ENCODE measurements around the gene SOS1. TPM values are rescaled to one million over a fixed set of nuclear protein-coding genes. Genes with fewer than 3 reads are reported as not detected.

The SOS1 gene
- total RNA-seq, 2 donors from 2014 or later = 13.7 to 67.6 TPM

DNA sequence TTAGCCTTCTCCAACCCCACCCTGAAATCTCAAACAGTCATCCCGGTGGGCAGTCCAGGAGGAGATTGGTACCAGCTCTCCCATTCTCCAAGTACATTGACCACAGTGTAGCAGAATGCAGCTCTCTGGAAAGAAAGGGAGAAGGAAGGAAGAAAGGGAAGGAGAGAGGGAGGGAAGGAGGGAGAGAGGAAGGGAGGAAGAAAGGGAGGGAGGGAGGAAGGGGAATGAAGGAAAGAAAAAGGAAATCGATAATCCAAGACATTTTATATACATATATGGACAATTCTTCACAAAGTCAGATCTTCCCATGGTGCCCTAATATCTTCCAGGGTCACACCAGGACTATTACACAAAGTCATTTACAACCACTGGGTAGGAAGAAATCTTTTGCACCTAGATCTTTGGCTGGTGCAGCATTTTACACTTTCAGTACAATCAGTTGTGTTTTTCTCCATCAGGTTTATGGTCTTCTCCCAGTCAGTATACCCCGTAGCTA, 172.4 kb downstream of the SOS1 start:
- ATAC-seq (no peak), DNase-seq (no peak)
- intact Hi-C loops (cut with DNase I) = loop anchor here (10.0 kb wide), 1 partner anchor 384 kb away; no protein-coding TSS in a partner anchor
- Histone ChIP-seq H3K4me3 (no peak overlapping the region), H3K9me3 (no peaks in the 10 kb centered on the region), H3K36me3 (replicated peaks in 1 of 2; ENCODE audit: insufficient read depth in 1 of 2, low read depth in 2 of 2) (no peaks in the 10 kb centered on the region), H3K27me3 (no peaks in the 10 kb centered on the region), H3K4me1 (no peaks in the 10 kb centered on the region), H3K27ac (no peak overlapping the region)
- WGBS, 2 donors = 67 to 78% methylated on average over 3 of the region's 3 CpGs
- no peak for TF ChIP-seq POLR2A (IDR thresholded peaks at IDR 0.05)
- TF ChIP-seq, protein P1, sequence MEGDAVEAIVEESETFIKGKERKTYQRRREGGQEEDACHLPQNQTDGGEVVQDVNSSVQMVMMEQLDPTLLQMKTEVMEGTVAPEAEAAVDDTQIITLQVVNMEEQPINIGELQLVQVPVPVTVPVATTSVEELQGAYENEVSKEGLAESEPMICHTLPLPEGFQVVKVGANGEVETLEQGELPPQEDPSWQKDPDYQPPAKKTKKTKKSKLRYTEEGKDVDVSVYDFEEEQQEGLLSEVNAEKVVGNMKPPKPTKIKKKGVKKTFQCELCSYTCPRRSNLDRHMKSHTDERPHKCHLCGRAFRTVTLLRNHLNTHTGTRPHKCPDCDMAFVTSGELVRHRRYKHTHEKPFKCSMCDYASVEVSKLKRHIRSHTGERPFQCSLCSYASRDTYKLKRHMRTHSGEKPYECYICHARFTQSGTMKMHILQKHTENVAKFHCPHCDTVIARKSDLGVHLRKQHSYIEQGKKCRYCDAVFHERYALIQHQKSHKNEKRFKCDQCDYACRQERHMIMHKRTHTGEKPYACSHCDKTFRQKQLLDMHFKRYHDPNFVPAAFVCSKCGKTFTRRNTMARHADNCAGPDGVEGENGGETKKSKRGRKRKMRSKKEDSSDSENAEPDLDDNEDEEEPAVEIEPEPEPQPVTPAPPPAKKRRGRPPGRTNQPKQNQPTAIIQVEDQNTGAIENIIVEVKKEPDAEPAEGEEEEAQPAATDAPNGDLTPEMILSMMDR (IDR thresholded peaks at IDR 0.05) = no peak

GRCh38 chr2:38947241-38948239, 173.3 kb downstream of the SOS1 start:
- no peak overlapping the region for H3K4me3 ChIP-seq
- peak; percentile 79 for ATAC-seq
- no peaks in the 10 kb centered on the region for H3K9me3 ChIP-seq

DNA sequence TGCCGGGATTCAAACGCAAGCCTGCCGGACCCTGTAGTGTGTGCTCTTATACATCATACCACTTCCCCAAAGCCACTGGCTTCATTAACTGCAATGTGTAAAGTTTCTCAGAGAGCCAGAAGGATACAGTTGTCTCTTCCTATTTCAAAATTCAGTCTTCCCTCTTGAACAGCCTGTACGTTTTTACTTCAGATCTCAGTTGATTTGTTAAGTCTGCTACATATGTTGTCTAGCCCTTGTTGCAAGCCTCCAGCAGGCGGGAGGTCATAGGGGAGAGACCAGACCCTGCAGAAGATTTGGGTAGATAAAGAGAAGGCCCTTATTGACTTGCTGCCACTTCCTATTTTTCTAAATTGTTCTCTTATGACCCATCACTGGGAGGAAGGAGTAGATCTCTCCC, 174.9 kb downstream of the SOS1 start:
- intact Hi-C loops (cut with DNase I) = loop anchor here (10.0 kb wide), 1 partner anchor 381 kb away; no protein-coding TSS in a partner anchor
- Histone ChIP-seq H3K9me3 (no peaks in the 10 kb centered on the region), H3K36me3 (replicated peaks in 1 of 2; ENCODE audit: insufficient read depth in 1 of 2, low read depth in 2 of 2) (no peaks in the 10 kb centered on the region), H3K4me1 (no peaks in the 10 kb centered on the region), H3K27me3 (no peaks in the 10 kb centered on the region), H3K4me3 (no peak overlapping the region), H3K27ac (no peak overlapping the region)
- no peak for TF ChIP-seq POLR2A (IDR thresholded peaks at IDR 0.05)
- TF ChIP-seq, protein P1 (IDR thresholded peaks at IDR 0.05) = no peak
- WGBS, 2 donors = 76 to 82% methylated on average over 5 of the region's 5 CpGs
- no peak for ATAC-seq
- DNase-seq = no peak

More at GRCh38 chr2:38947241-38948239, 173.3 kb downstream of the SOS1 start:
- Histone ChIP-seq H3K27ac (no peak overlapping the region), H3K27me3 (no peaks in the 10 kb centered on the region), H3K4me1 (no peaks in the 10 kb centered on the region), H3K36me3 (replicated peaks in 1 of 2; ENCODE audit: insufficient read depth in 1 of 2, low read depth in 2 of 2) (no peaks in the 10 kb centered on the region)
- TF ChIP-seq POLR2A (IDR thresholded peaks at IDR 0.05) = no peak
- TF ChIP-seq, protein P1 (IDR thresholded peaks at IDR 0.05) = peak; percentile 36 to 66 (median 65)
- intact Hi-C loops (cut with DNase I) = loop anchor here (10.0 kb wide), 1 partner anchor 383 kb away; no protein-coding TSS in a partner anchor
- DNase-seq = peak; percentile 74 to 83 (median 80)
- WGBS, 2 donors = 38 to 47% methylated on average over 11 of the region's 11 CpGs

- ATAC-seq = no peak
- no peaks in the 10 kb centered on the region for H3K4me1 ChIP-seq
- TF ChIP-seq, protein P1 (IDR thresholded peaks at IDR 0.05) = no peak
- no peak for TF ChIP-seq POLR2A (IDR thresholded peaks at IDR 0.05)
- H3K4me3 ChIP-seq = no peak overlapping the region
- no peaks in the 10 kb centered on the region for H3K36me3 ChIP-seq (replicated peaks in 1 of 2; ENCODE audit: insufficient read depth in 1 of 2, low read depth in 2 of 2)
- no peak overlapping the region for H3K27ac ChIP-seq
- intact Hi-C loops (cut with DNase I) = loop anchor here (10.0 kb wide), 1 partner anchor 381 kb away; no protein-coding TSS in a partner anchor
- no peaks in the 10 kb centered on the region for H3K9me3 ChIP-seq
- 87 to 90% methylated on average over 4 of the region's 4 CpGs for WGBS, 2 donors
- DNase-seq = no peak
- H3K27me3 ChIP-seq = no peaks in the 10 kb centered on the region
Observed at GRCh38 chr2:38945372-38945771, 175.5 kb downstream of the SOS1 start.
